HEK293 (cell line): Measurements from ENCODE around the gene CPN1.

Experiments used
- GFI1B ChIP-seq: fragments of 450-650 bp; formaldehyde crosslinking; IDR thresholded peaks from 2 replicates; pipeline ENCODE4 v1.5.1; 2016; ENCODE audit warnings: missing biosample characterization, missing genetic modification characterization
- GLIS2 ChIP-seq: fragments of 450-650 bp; formaldehyde crosslinking; IDR thresholded peaks from 2 replicates; pipeline ENCODE4 v1.5.1; 2016; ENCODE audit warnings: missing biosample characterization, missing genetic modification characterization
- KLF16 ChIP-seq: fragments of 450-650 bp; formaldehyde crosslinking; IDR thresholded peaks from 2 replicates; pipeline ENCODE4 v1.5.1; 2017; ENCODE audit warnings: missing biosample characterization, missing genetic modification characterization
- MZF1 ChIP-seq: fragments of 450-650 bp; formaldehyde crosslinking; IDR thresholded peaks from 2 replicates; pipeline ENCODE4 v1.5.1; 2017; ENCODE audit warnings: missing biosample characterization, missing genetic modification characterization, borderline replicate concordance
- REST ChIP-seq: fragments of 450-650 bp; formaldehyde crosslinking; IDR thresholded peaks from 2 replicates; pipeline ENCODE4 v1.5.1; 2016; ENCODE audit warnings: missing biosample characterization, missing genetic modification characterization
- SP3 ChIP-seq: fragments of 450-650 bp; formaldehyde crosslinking; IDR thresholded peaks from 2 replicates; pipeline ENCODE4 v1.5.1; 2016; ENCODE audit warnings: missing biosample characterization, missing genetic modification characterization
- TCF7L2 ChIP-seq: IDR thresholded peaks from 2 replicates; pipeline ENCODE4 v1.6.1; 2011; ENCODE audit warnings: low read depth, mild to moderate bottlenecking, inconsistent platforms, low read length, moderate library complexity, borderline replicate concordance
- TRIM28 ChIP-seq: IDR thresholded peaks from 2 replicates; pipeline ENCODE4 v1.6.1; 2011; ENCODE audit warnings: low read length, control low read depth, borderline replicate concordance
- ZBTB49 ChIP-seq: fragments of 450-650 bp; formaldehyde crosslinking; IDR thresholded peaks from 2 replicates; pipeline ENCODE4 v1.5.1; 2016; ENCODE audit warnings: missing biosample characterization, missing genetic modification characterization, low read depth
- ZBTB6 ChIP-seq: fragments of 450-650 bp; formaldehyde crosslinking; IDR thresholded peaks from 2 replicates; pipeline ENCODE4 v1.5.1; 2017; ENCODE audit warnings: missing biosample characterization, missing genetic modification characterization
- ZNF121 ChIP-seq: fragments of 450-650 bp; formaldehyde crosslinking; IDR thresholded peaks from 2 replicates; pipeline ENCODE4 v1.5.1; 2016; ENCODE audit warnings: missing biosample characterization, missing genetic modification characterization
- ZNF146 ChIP-seq: fragments of 450-650 bp; formaldehyde crosslinking; IDR thresholded peaks from 2 replicates; pipeline ENCODE4 v1.5.1; 2016; ENCODE audit warnings: missing biosample characterization, missing genetic modification characterization
- ZNF169 ChIP-seq: fragments of 450-650 bp; formaldehyde crosslinking; IDR thresholded peaks from 2 replicates; pipeline ENCODE4 v1.5.1; 2016; ENCODE audit warnings: missing biosample characterization, missing genetic modification characterization
- ZNF221 ChIP-seq: fragments of 450-650 bp; formaldehyde crosslinking; IDR thresholded peaks from 2 replicates; pipeline ENCODE4 v1.5.1; 2017; ENCODE audit warnings: missing biosample characterization, missing genetic modification characterization, borderline replicate concordance
- ZNF274 ChIP-seq, 2 experiments: fragments of 200-500 bp in 1 of 2; fragments of 450-650 bp in 1 of 2; sonication (Bioruptor generic) in 1 of 2; formaldehyde crosslinking in 1 of 2; IDR thresholded peaks; 2 replicates each; pipeline versions ENCODE4 v1.5.1 to v1.6.1; 2014 to 2016; ENCODE audit warnings: borderline replicate concordance in 1 of 2, inconsistent platforms in 1 of 2, low read length in 1 of 2, missing biosample characterization in 1 of 2, missing genetic modification characterization in 1 of 2
- ZNF335 ChIP-seq: fragments of 450-650 bp; formaldehyde crosslinking; conservative IDR thresholded peaks from 2 replicates; pipeline ENCODE4 v1.5.1; 2016; ENCODE audit warnings: missing biosample characterization, missing genetic modification characterization
- ZNF366 ChIP-seq: fragments of 450-650 bp; formaldehyde crosslinking; conservative IDR thresholded peaks from 2 replicates; pipeline ENCODE4 v1.5.1; 2016; ENCODE audit warnings: missing biosample characterization, missing genetic modification characterization
- ZNF416 ChIP-seq: fragments of 450-650 bp; formaldehyde crosslinking; IDR thresholded peaks from 2 replicates; pipeline ENCODE4 v1.5.1; 2016; ENCODE audit warnings: missing biosample characterization, missing genetic modification characterization
- ZNF510 ChIP-seq: fragments of 450-650 bp; formaldehyde crosslinking; IDR thresholded peaks from 2 replicates; pipeline ENCODE4 v1.5.1; 2018; ENCODE audit warnings: mild to moderate bottlenecking, missing genetic modification characterization, missing biosample characterization; ENCODE audit not compliant: insufficient replicate concordance
- ZNF514 ChIP-seq: fragments of 450-650 bp; formaldehyde crosslinking; IDR thresholded peaks from 2 replicates; pipeline ENCODE4 v1.5.1; 2016; ENCODE audit warnings: missing biosample characterization, missing genetic modification characterization
- ZNF529 ChIP-seq: fragments of 450-650 bp; formaldehyde crosslinking; IDR thresholded peaks from 2 replicates; pipeline ENCODE4 v1.5.1; 2017; ENCODE audit warnings: missing genetic modification characterization, missing biosample characterization; ENCODE audit not compliant: insufficient replicate concordance
- ZNF548 ChIP-seq: fragments of 450-650 bp; formaldehyde crosslinking; IDR thresholded peaks from 2 replicates; pipeline ENCODE4 v1.5.1; 2016; ENCODE audit warnings: missing biosample characterization, missing genetic modification characterization
- ZNF560 ChIP-seq: fragments of 450-650 bp; formaldehyde crosslinking; IDR thresholded peaks from 2 replicates; pipeline ENCODE4 v1.5.1; 2017; ENCODE audit warnings: missing biosample characterization, missing genetic modification characterization, borderline replicate concordance
- ZNF561 ChIP-seq: fragments of 450-650 bp; IDR thresholded peaks from 2 replicates; pipeline ENCODE4 v1.5.1; 2018; ENCODE audit warnings: missing biosample characterization, missing genetic modification characterization, borderline replicate concordance
- ZNF610 ChIP-seq: fragments of 450-650 bp; formaldehyde crosslinking; IDR thresholded peaks from 2 replicates; pipeline ENCODE4 v1.5.1; 2016; ENCODE audit warnings: missing biosample characterization, missing genetic modification characterization, borderline replicate concordance
- ZNF624 ChIP-seq: fragments of 450-650 bp; formaldehyde crosslinking; IDR thresholded peaks from 2 replicates; pipeline ENCODE4 v1.5.1; 2017; ENCODE audit warnings: missing biosample characterization, missing genetic modification characterization
- ZNF639 ChIP-seq: fragments of 450-650 bp; formaldehyde crosslinking; IDR thresholded peaks from 2 replicates; pipeline ENCODE4 v1.5.1; 2016; ENCODE audit warnings: missing biosample characterization, missing genetic modification characterization
- ZNF654 ChIP-seq: fragments of 450-650 bp; formaldehyde crosslinking; IDR thresholded peaks from 2 replicates; pipeline ENCODE4 v1.5.1; 2016; ENCODE audit warnings: low read depth, missing biosample characterization, missing genetic modification characterization
- ZNF660 ChIP-seq: fragments of 450-650 bp; IDR thresholded peaks from 2 replicates; pipeline ENCODE4 v1.5.1; 2018; ENCODE audit warnings: missing biosample characterization, mild to moderate bottlenecking, missing genetic modification characterization
- ZNF701 ChIP-seq: fragments of 450-650 bp; formaldehyde crosslinking; IDR thresholded peaks from 2 replicates; pipeline ENCODE4 v1.5.1; 2016; ENCODE audit warnings: missing biosample characterization, missing genetic modification characterization
- ZSCAN5A ChIP-seq: fragments of 450-650 bp; formaldehyde crosslinking; IDR thresholded peaks from 2 replicates; pipeline ENCODE4 v1.5.1; 2016; ENCODE audit warnings: missing biosample characterization, missing genetic modification characterization

The CPN1 gene

GRCh38 chr10:100006243-100006886 lies 75.3 kb downstream of the CPN1 start (continued):
- TF ChIP-seq ZNF529 (no peak), ZNF610 (tag by site-specific recombination) (no peak), ZNF121 (tag by site-specific recombination) (no peak), ZNF416 (tag by site-specific recombination) (no peak), ZBTB49 (no peak), ZSCAN5A (tag by site-specific recombination) (no peak), ZNF701 (tag by site-specific recombination) (no peak), SP3 (no peak; the same call in 1 of the 2 replicates), ZNF221 (no peak), ZNF560 (no peak), ZNF514 (no peak), KLF16 (tag by site-specific recombination) (no peak), ZBTB6 (peak; percentile 36; the same call in 1 of the 2 replicates), ZNF548 (tag by site-specific recombination) (no peak), ZNF510 (no peak), ZNF654 (tag by site-specific recombination) (no peak), ZNF335 (no peak), TRIM28 (peak; percentile 41; the same call in 1 of the 2 replicates), ZNF146 (tag by site-specific recombination) (no peak), ZNF366 (tag by site-specific recombination) (0 out of 2 replicates have a peak, but pooled peaks have one; percentile 34), ZNF274 (IDR thresholded peaks at IDR 0.05; ENCODE audit: low read length) (no peak), ZNF274 (tag by site-specific recombination; IDR thresholded peaks at IDR 0.05; ENCODE audit: borderline replicate concordance) (no peak), ZNF169 (tag by site-specific recombination) (no peak), GLIS2 (tag by site-specific recombination) (no peak), TCF7L2 (no peak), ZNF624 (no peak), REST (tag by site-specific recombination) (no peak), ZNF561 (tag by site-specific recombination) (no peak), MZF1 (tag by site-specific recombination) (no peak), ZNF639 (tag by site-specific recombination) (no peak), ZNF660 (tag by site-specific recombination) (0 out of 2 replicates have a peak, but pooled peaks have one; percentile 55), GFI1B (tag by site-specific recombination) (no peak)
